ENCODE measurements around the gene RTKN.
A peak's percentile ranks its signal among the peaks of the same experiment; 100 is the strongest.

GRCh38 chr2:74461187-74462053 lies 19.7 kb upstream of the RTKN start:
- TF ChIP-seq CTCF (IDR thresholded peaks at IDR 0.05) (peak in 1 of 7 experiments; percentile 4), POLR2A (IDR thresholded peaks at IDR 0.05) (no peak)
